ENCODE data around the gene RBBP8NL.

- TF ChIP-seq, protein P1, sequence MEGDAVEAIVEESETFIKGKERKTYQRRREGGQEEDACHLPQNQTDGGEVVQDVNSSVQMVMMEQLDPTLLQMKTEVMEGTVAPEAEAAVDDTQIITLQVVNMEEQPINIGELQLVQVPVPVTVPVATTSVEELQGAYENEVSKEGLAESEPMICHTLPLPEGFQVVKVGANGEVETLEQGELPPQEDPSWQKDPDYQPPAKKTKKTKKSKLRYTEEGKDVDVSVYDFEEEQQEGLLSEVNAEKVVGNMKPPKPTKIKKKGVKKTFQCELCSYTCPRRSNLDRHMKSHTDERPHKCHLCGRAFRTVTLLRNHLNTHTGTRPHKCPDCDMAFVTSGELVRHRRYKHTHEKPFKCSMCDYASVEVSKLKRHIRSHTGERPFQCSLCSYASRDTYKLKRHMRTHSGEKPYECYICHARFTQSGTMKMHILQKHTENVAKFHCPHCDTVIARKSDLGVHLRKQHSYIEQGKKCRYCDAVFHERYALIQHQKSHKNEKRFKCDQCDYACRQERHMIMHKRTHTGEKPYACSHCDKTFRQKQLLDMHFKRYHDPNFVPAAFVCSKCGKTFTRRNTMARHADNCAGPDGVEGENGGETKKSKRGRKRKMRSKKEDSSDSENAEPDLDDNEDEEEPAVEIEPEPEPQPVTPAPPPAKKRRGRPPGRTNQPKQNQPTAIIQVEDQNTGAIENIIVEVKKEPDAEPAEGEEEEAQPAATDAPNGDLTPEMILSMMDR (conservative IDR thresholded peaks at IDR 0.05; ENCODE audit: low read length): no peak
- no peak for TF ChIP-seq EZH2phosphoT487 (IDR thresholded peaks at IDR 0.05; ENCODE audit: borderline replicate concordance)
Observed at GRCh38 chr20:62400541-62400940, 26.8 kb downstream of the RBBP8NL start.
